ENCODE data around the gene ATG2A. TPM values are rescaled to one million over a fixed set of nuclear protein-coding genes. Genes with fewer than 3 reads are reported as not detected.

Gene ATG2A
- total RNA-seq, 1 experiment from 2014 or later: 28.8 TPM

- ChIA-PET POLR2A (interaction anchor here (0.6 to 1.0 kb wide), 3 partner anchors 27 to 242 kb away, joined by 4 to 16 read pairs (median 5); no protein-coding TSS in a partner anchor), CTCF (interaction anchor here (0.6 kb wide), 1 partner anchor 139 kb away, joined by 3 read pairs; no protein-coding TSS in a partner anchor)
Measured at GRCh38 chr11:64923944-64924909, 7.2 kb upstream of the ATG2A start, which contains the start of gene PPP2R5B. Gene PPP2R5B (plus strand): TSS chr11:64924689. CDS start chr11:64925735, 1,046 bp downstream.

More at GRCh38 chr11:64923944-64924909, 7.2 kb upstream of the ATG2A start, which contains the start of gene PPP2R5B:
- peak; percentile 83 for DNase-seq (ENCODE audit: low read depth, low spot score)
- Histone ChIP-seq H3K27ac (ENCODE audit: low read length) (peak within 1 kb of the TSS; percentile 83), H3K9me3 (ENCODE audit: control insufficient read depth, insufficient read depth, low read depth, low read length) (no peaks in the 10 kb centered on the region), H3K27me3 (ENCODE audit: control insufficient read depth, insufficient read depth, low read length) (no peaks in the 10 kb centered on the region), H3K4me3 (ENCODE audit: low read depth in 2 of 2, low read length in 2 of 2) (peak within 1 kb of the TSS; percentile 73 to 90), H3K4me1 (ENCODE audit: control insufficient read depth, insufficient read depth, low read length) (peaks cover 8% of the 10 kb centered on the region; the same call in 1 of the 2 replicates), H3K36me3 (ENCODE audit: control insufficient read depth, insufficient read depth, low read length) (no peaks in the 10 kb centered on the region; the same call in 1 of the 2 replicates)
- intact Hi-C loops (cut with micrococcal nuclease; ENCODE audit: unreplicated experiment): no loop called here
- ATAC-seq: peak; percentile 97
- 0 out of 2 replicates have a peak, but pooled peaks have one; percentile 21 for TF ChIP-seq POLR2AphosphoS5 (IDR thresholded peaks at IDR 0.05; ENCODE audit: low read depth, low read length)
- TF ChIP-seq SIN3A (IDR thresholded peaks at IDR 0.05; ENCODE audit: borderline replicate concordance, insufficient read depth, low read depth, low read length): peak; percentile 78; the same call in 1 of the 2 replicates
- TF ChIP-seq TCF7L2 (IDR thresholded peaks at IDR 0.05; ENCODE audit: low read depth, low read length): peak; percentile 41; the same call in 1 of the 2 replicates
- TF ChIP-seq, protein P1, sequence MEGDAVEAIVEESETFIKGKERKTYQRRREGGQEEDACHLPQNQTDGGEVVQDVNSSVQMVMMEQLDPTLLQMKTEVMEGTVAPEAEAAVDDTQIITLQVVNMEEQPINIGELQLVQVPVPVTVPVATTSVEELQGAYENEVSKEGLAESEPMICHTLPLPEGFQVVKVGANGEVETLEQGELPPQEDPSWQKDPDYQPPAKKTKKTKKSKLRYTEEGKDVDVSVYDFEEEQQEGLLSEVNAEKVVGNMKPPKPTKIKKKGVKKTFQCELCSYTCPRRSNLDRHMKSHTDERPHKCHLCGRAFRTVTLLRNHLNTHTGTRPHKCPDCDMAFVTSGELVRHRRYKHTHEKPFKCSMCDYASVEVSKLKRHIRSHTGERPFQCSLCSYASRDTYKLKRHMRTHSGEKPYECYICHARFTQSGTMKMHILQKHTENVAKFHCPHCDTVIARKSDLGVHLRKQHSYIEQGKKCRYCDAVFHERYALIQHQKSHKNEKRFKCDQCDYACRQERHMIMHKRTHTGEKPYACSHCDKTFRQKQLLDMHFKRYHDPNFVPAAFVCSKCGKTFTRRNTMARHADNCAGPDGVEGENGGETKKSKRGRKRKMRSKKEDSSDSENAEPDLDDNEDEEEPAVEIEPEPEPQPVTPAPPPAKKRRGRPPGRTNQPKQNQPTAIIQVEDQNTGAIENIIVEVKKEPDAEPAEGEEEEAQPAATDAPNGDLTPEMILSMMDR (IDR thresholded peaks at IDR 0.05): no peak
- TF ChIP-seq REST (IDR thresholded peaks at IDR 0.05; ENCODE audit: insufficient read depth in 1 of 2, low read depth in 2 of 2, low read length in 1 of 2): no peak
- BruUV-seq (replicated peaks): no TSS peak
- in situ Hi-C loops (cut with HindIII; ENCODE audit: low pct_unique_long_range_greater_than_20kb, low sequenced_read_pairs): no loop called here

Measured in Panc1 (cell line).